ENCODE measurements around the gene DNAJC13.

- TF ChIP-seq CTCF (conservative IDR thresholded peaks at IDR 0.05; ENCODE audit: low read length) = no peak
- TF ChIP-seq EZH2phosphoT487 (IDR thresholded peaks at IDR 0.05; ENCODE audit: borderline replicate concordance) = no peak
Observed at GRCh38 chr3:132503559-132503958, 86.3 kb downstream of the DNAJC13 start.

Measured in Loucy (cell line).